Measurements from ENCODE around the gene PES1.

The PES1 gene

GRCh38 chr22:30591588-30592359 is at the start of gene PES1:
TSS of gene PES1 (minus strand) at chr22:30591910. CDS start at chr22:30591833, 77 bp downstream.
- TF ChIP-seq CTCF (conservative IDR thresholded peaks at IDR 0.05) (no peak), ZFX (IDR thresholded peaks at IDR 0.05) (peak; percentile 42; the same call in 1 of the 2 replicates)
- peak within 1 kb of the TSS; percentile 80 for H3K27ac ChIP-seq

DNA sequence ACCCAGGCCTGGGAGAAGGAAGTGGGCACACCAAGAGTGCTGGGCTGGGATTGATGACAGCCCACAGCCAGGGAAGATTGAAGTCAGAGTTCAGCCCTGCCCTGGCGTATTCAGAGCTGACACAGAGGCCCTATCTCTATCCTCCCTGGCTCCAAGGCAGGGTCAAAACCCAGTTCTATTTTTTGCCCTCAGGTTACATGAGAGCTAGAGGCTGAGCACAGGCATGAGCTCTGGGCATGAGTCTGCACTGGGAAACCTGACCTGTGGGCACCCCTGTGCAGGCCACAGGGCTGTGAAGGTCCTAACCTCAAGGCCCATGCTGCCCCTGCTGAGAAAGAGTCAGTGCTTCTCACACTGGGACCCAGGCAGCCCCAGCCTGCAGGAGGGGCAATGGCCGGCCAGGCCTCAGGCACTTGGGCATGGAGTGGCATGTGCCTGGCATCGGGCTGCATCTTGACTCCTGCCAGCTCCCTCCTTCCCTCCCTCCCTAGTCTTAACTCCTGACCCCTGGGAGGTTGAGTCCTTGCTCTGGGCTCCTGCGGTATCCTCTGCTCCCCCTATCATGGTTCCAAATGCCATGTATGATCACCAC is 49.2 kb upstream of the PES1 start:
- H3K27ac ChIP-seq: no peak overlapping the region
- TF ChIP-seq CTCF (conservative IDR thresholded peaks at IDR 0.05): no peak
- no peak for TF ChIP-seq ZFX (IDR thresholded peaks at IDR 0.05)

GRCh38 chr22:30640361-30640760 is 48.7 kb upstream of the PES1 start:
- no peak for TF ChIP-seq ZFX (IDR thresholded peaks at IDR 0.05)
- TF ChIP-seq CTCF (conservative IDR thresholded peaks at IDR 0.05): no peak
- no peak overlapping the region for H3K27ac ChIP-seq

DNA sequence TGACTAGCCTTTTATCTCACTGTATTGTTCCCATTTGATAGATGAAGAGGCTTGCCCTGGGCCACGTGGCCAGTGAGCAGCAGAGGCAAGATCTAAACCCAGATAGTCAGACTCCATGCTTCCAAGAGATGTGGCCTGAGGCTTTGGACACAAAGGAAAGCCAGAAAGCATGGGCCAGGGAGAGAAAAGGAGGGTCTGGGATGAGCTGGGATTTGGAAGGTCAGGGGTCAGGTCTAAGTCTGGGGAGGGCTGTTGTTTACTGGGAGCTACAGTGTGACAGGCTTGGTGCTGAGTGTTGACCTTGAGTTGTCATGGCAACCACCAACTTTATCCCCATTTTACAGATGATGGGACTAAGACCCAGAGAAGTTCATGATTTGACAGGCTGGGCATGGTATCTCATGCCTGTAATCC is 46.0 kb upstream of the PES1 start:
- TF ChIP-seq ZFX (IDR thresholded peaks at IDR 0.05) (no peak), CTCF (conservative IDR thresholded peaks at IDR 0.05) (no peak)
- no peak overlapping the region for H3K27ac ChIP-seq

DNA sequence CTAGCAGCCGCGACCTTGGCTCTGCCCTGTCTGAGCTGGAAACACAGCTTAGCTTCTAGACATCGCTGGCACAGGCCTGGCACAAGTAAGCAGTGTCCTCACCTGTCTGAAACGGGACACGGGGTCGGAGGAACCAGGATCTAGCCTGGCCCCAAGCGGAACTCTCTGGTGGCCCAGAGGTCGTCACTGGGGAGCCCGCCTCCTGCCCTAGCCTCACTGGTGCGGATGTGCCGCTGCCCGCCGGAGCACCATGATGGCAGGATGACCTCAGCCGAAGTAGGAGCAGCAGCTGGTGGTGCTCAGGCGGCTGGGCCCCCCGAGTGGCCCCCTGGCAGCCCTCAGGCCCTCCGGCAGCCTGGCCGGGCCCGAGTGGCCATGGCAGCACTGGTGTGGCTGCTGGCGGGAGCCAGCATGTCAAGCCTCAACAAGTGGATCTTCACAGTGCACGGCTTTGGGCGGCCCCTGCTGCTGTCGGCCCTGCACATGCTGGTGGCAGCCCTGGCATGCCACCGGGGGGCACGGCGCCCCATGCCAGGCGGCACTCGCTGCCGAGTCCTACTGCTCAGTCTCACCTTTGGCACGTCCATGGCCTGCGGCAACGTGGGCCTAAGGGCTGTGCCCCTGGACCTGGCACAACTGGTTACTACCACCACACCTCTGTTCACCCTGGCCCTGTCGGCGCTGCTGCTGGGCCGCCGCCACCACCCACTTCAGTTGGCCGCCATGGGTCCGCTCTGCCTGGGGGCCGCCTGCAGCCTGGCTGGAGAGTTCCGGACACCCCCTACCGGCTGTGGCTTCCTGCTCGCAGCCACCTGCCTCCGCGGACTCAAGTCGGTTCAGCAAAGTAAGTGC is 44.7 kb upstream of the PES1 start:
- H3K27ac ChIP-seq: peak overlapping the region; percentile 81
- no peak for TF ChIP-seq CTCF (conservative IDR thresholded peaks at IDR 0.05)
- TF ChIP-seq ZFX (IDR thresholded peaks at IDR 0.05): no peak

- TF ChIP-seq ZFX (IDR thresholded peaks at IDR 0.05) (peak; percentile 67; the same call in 1 of the 2 replicates), CTCF (conservative IDR thresholded peaks at IDR 0.05) (no peak)
- peak within 1 kb of the TSS; percentile 81 for H3K27ac ChIP-seq
Measured at GRCh38 chr22:30635273-30636225, 43.8 kb upstream of the PES1 start, which contains the start of gene SLC35E4. TSS of gene SLC35E4 (plus strand) at chr22:30635781. CDS start at chr22:30636451, 670 bp downstream.
